Measurements from ENCODE around the gene TMEM209.
"Not testable (repeated sequence)": the region's sequence is repeated elsewhere in the genome, so short reads cannot be mapped to it uniquely, and the experiment has no call there.

The TMEM209 gene

DNA sequence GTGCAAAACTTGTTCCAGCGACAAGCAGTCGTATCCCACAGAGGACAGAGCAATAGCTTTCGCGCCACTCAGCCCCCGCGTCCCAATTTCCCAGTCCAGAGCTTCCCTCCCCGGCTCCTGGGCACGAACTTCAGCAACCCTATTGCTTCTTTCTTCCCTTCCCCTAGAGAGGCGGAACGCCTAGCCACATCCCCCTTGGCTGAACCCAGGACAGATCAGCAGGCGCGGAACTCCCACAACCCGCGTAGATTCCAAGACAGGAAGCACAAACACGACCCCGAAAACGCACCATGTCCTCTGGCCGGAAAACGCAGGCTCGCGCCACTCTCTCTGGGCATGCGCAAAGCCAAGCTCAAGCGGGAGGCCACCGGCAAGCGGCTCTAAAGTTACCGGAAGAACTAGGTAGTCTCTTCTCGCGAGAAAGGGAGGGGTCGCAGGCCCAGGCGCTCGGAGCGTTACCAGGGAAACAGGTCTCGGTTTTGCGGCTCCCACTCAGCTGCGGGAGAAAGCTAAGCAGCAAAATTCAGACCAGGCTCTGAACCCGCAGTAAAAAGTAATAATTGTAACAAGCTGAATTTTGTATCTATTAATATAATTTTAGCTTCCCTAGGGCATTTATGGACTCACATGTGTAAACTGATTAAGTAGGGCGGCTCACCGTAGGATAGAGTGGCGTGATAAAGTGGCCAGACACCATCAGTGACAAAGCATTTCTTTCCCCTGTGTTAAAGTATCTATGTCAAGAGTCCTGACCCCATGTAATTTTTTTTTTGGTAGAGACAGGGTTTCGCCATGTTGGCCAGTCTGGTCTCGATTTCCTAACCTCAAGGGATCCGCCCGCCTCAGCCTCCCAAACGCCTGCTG, at the start of gene TMEM209:
TSS of gene TMEM209 (minus strand) at position 323 of the 864 bp plus-strand sequence. CDS start at position 292, 31 bp downstream.
- DNase-seq, result peak; percentile 93

DNA sequence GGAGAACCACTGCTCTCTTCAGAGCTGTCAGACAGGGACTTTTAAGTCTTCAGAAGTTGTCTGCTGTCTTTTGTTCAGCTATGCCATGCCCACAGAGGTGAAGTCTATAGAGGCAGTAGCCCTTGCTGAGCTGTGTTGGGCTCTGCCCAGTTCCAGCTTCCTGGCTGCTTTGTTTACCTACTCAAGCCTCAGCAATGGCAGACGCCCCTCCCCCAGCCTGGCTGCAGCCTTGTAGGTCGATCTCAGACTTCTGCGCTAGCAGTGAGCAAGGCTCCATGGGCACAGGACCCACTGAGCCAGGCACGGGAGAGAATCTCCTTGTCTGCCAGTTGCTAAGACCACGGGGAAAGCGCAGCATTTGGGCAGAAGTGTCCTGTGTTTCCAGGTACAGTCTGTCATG, 49.3 kb upstream of the TMEM209 start:
- DNase-seq, result no peak

DNA sequence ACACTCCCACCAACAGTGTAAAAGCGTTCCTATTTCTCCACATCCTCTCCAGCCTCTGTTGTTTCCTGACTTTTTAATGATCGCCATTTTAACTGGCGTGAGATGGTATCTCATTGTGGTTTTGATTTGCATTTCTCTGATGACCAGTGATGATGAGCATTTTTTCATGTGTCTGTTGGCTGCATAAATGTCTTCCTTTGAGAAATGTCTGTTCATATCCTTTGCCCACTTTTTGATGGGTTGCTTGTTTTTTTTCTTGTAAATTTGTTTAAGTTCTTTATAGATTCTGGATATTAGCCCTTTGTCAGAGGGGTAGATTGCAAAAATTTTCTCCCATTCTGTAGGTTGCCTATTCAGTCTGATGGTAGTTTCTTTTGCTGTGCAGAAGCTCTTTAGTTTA, 44.4 kb upstream of the TMEM209 start:
- DNase-seq, result not testable (repeated sequence)

DNA sequence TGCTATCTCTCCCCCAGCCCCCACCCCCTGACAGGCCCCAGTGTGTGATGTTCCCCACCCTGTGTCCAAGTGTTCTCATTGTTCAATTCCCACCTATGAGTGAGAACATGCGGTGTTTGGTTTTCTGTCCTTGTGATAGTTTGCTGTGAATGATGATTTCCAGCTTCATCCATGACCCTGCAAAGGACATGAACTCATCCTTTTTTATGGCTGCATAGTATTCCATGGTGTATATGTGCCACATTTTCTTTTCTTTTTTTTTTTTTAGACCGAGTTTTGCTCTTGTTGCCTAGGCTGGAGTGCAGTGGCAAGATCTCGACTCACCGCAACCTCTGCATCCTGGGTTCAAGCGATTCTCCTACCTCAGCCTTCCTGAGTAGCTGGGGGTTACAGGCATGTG, 43.6 kb upstream of the TMEM209 start:
- not testable (repeated sequence) for DNase-seq

DNA sequence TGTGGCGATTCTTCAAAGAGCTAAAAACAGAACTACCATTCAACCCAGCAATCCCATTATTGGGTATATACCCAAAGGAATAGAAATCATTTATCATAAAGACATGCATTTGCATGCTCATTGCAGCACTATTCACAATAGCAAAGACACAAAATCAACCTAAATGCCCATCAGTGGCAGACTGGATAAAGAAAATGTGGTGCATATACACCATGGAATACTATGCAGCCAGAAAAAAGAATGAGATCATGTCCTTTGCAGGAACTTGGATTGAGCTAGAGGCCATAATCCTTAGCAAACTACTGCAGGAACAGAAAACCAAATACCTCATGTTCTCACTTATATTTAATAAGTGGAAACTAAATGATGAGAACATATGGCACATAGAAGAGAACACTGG, 41.3 kb upstream of the TMEM209 start:
- DNase-seq, result not testable (repeated sequence)

DNA sequence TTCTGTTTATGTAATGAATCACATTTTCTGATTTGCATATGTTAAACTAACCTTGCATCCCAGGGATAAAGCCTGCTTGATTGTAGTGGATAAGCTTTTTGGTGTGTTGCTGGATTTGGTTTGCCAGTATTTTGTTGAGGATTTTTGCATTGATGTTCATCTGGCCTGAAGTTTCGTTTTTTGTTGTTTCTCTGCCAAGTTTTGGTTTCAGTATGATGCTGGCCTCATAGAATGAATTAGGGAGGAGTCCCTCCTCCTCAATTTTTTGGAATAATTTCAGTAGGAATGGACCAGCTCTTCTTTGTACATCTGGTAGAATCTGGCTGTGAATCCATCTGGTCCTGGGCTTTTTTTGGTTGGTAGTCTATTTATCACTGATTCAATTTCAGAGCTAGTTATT, 38.3 kb upstream of the TMEM209 start:
- DNase-seq, result not testable (repeated sequence)

DNA sequence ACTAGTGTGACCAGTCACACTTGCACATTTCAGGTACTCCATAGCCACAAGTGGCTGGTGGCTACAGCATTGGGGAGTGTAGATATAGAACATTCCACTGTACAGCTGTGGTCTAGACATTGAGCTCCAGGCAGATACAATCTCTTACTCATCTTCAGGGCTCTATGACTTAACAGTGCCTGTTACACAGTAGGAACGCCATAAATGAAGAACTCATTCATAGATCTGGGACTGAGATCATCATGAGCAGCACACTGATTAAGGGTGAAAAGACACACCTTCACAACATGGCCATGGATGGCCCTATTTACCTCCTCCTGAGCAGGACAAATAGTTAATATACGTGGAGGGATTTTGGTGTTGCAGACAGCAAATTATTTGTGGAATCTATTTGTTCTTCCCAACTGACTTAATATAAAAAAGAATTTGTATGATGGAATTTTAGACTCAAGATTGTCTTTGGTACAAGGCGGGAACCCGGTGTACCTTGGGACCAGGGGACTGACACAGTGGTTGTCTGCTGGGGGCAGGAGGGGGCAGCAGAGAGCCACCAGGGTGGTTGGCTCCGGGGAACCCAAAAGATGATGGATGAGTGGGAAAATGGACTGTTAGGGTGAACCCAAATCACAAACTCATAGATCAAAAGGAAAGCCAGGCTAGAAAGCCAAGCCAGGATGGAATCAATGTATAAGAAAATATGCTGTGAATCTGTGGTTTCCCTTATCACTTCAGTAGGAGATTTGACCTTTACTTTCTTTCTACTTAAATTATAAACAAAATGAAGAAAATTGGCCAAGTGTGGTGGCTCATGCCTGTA, 37.2 kb upstream of the TMEM209 start:
- DNase-seq, result peak; percentile 29 to 56

DNA sequence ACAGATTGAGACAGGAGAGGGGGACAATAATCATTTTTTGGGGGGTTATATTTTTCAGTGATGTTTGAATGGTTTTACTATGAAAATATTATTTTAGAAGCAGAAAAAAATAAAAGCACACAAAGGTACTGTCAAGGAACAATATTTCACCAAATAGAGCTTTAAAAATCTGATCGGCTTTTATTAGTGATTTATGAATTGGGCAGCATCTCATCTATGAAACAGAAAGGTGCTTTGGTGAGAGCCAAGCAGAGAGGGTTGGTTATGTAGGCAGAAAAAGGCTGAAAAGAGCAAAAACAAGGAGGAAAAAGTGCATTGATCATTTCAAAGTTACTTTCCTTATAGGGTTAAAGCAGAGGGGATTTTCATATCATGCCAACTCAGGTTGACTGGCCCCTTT, 35.0 kb upstream of the TMEM209 start:
- no peak for DNase-seq

DNA sequence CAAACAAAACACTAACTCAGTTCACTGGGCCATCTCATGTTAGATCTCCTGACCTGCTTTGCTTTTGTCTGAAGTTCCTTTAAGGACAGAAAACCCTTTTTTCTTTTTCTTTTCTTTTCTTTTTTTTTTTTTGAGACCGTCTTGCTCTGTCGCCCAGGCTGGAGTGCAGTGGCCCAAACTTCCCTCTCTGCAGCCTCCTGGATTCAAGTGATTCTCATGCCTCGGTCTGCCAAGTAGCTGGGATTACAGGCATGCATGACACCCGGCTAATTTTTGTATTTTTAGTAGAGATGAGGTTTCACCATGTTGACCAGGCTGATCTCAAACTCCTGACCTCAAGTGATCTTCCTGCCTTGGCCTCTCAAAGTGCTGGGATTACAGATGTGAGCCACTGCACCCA, 31.2 kb upstream of the TMEM209 start:
- DNase-seq, result not testable (repeated sequence)

DNA sequence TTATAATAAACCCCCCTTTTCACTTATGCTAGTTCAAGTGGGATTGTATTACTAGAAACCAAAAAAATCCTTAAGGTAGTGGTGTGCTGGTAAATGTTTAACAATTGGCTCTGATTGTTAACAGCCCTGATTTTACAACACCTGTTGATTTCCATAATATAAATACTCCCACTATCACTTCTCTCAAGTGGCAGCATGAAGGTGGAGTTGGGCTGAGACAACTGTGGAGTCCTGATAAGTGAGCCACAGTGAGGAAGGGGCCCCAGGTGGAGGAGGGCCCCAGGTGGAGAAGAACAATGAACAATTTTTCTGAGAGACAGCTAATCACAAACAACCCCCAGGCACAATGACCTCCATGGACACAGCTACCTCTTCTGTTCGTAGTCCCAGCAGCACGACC, 28.9 kb upstream of the TMEM209 start:
- no peak for DNase-seq

DNA sequence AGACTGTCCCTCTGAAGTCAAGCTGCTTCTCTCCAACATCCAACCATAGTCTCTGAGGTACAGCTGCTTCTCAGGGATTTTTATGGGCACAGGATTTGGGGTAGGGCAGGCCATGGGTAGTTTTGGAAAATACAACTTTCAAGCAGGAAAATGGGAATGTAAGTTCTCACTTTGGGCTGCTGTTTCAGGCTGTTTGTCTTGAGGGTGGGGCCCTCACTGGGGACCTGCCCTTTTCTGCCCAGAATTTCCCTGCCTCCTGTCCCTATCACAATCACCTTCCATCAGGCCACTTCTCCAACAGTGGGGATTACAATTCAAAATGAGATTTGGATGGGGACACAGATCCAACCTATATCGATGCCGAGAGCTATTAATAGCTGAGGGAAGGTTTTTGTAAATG, 27.0 kb upstream of the TMEM209 start:
- DNase-seq, result no peak

DNA sequence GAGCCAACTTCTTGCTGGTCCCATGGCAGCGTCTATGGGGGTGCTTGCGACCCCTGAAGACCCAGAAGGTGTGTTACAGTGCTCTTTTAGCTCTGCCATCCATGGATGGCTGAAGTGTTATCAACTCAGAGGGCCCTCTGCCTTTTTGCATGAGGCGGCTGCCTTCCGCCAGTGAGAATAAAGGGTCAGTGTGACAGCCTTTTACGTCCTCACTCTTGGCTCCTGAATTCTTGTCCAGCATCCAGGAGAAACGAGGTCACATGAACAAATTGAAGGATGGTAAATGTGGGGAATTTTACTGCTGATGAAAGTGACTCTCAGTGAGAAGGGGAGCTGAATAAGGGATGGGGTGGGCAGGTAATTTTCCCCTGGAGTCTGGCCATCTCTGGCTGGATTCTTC, 26.6 kb upstream of the TMEM209 start:
- no peak for DNase-seq

DNA sequence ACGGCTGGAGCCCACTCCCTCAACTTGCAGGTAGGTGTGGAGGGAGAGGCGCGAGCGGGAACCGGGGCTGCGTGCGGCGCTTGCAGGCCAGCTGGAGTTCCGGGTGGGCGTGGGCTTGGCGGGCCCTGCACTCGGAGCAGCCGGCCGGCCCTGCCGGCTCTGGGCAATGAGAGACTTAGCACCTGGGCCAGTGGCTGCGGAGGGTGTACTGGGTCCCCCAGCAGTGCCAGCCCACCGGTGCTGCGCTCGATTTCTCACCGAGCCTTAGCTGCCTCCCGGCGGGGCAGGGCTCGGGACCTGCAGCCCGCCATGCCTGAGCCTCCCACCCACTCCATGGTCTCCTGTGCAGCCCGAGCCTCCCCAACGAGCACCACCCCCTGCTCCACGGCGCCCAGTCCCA, 24.8 kb upstream of the TMEM209 start:
- not testable (repeated sequence) for DNase-seq

DNA sequence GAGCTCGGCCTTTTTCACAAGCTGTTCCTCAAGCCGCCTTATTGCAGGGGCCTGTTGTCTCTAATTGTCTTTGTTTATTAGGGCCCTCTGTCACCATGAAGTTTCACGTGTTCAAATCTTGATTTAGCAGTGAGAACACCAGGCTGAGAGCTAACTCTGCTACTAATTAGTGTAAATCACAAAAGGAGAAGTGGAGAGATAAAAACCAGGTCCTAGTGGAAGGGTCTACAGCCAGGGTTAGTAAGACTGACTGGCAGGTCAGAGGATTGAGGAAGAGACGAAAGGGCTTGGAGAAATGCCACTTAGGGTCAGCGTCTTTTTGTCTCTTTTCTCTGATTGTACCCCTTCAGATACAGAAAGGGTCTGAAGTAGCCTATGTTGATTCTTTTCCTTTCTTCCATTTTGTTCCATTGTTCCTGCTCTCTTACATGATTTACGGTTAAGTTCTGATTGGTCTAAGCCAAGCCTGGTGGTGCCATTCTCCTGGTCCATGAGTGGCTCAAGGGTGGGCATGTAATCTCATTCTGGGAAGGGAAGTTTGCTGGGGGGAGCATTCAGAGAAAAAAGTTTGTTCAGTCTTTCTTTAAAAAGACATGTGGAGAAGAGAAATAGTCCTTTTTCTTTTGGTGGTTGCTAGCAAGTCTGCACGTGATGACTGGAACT, 23.8 kb upstream of the TMEM209 start:
- no peak for DNase-seq

DNA sequence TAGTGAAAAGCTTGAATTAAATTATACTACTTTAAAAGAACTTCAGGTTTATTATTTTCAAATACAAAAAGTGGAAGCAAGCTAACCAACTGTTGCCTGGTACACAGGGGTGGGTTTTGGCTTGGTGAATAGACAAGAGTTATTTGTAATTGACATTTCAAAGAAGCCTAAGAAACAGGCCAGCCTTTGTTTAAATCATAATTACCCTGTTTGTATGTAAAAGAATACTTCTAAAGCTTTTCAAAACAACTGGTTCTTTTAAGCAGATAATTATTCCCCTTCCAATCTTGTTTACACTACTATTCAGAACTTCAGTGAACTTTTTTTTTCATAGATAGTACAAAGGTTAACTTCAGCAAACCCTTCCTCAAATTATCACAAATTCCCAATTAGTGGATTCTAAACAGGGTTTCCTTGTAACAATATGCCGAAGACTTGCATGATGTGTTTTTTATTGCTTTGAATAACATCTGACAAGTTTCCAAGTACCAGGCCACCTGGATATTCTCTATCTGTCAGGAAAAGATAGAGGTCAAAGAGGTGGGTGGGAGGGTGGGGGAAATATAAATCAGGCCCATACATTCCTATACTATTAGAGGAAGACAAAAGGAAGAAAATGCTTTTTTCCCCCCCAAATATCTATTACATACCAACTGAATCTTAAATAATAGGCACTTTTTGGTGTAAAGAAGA, 22.8 kb upstream of the TMEM209 start:
- DNase-seq, result no peak

DNA sequence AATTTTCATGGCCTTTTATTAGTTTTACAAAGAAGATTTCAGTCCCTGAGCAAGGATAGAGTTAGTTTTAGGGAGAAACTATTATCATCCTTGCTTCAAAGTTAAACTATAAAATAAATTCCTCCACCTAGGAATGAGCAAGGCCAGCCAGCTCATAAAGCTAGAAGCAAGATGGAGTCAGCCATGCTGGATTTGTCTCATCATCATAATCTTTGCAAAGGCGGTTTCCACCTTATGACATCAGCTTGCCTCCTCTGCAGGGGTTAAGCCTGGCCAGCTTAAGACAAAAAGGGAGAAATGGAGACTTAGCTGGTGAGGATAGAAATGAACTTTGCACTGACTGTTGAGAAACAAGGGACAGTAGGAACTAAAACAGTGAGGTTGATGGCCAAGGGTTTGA, 21.1 kb upstream of the TMEM209 start:
- no peak for DNase-seq

DNA sequence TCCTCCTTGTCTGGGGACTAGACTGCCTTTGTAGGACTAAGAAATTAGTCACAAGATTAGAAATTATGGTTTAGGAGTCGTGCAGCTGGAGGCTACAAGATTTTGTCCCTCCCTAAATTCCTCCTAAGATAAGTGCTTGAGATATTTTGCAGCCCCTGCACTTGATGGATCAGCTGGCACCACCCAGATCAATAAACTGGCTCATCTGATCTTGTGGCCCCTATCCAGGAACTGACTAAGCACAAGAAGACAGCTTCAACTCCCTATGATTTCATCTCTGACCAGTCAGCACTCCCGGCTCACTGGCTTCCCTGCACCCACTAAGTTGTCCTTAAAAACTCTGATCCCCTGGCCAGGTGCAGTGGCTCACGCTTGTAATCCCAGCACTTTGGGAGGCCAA, 19.7 kb upstream of the TMEM209 start:
- not testable (repeated sequence) for DNase-seq

DNA sequence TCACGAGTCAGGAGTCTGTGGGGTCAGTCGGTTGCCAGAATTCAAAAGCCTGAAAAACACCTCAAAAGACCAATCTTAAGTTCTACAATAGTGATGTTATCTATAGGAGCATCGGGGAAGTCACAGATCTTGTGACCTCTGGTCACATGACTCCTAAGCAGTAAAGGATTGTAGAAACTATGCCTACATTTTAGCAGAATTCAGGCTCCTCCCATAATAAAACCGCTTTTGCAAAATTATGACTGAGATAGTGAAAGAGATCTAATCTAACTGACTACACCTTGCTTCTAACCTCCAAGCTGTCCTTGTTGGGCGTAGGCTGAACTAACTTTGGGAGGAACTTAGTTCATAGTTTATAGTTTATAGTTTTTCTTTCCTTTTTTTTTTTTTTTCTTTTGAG, 19.0 kb upstream of the TMEM209 start:
- DNase-seq, result no peak

DNA sequence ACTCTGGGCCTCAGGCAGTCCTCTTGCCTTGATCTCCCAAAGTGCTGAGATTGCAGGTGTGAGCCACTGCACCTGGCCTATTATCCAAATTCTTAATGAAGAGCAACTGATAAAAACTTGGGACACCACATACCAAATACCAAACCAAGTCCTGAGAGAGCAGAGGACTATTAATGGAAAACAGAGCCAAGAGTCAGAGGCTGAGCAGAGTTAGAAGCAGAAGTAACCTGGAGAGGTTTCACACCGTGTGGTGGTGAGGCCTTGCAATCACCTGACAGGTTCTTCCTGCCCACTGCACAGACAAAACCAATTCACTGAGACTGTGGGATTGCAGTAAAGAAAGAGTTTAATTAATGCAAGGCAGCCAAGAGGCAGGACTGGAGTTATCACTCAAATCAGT, 18.4 kb upstream of the TMEM209 start:
- DNase-seq, result no peak

DNA sequence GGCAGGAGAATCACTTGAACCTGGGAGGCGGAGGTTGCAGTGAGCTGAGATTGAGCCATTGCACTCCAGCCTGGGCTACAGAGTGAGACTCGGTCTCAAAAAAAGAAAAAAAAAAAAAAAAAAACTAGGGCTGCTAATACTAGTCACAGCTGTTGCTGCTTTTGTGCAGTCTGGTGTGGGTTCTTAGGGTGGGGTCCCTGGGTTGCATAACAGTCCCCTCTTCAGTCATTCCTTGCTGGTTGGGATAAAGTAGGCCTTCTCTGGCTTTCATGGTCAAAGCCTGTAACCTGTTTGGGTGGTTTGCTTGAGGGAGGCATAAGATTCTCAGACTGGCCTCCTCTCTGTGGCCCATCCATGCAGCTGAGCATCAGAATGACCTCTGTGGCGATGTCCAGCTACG, 16.5 kb upstream of the TMEM209 start:
- no peak for DNase-seq

DNA sequence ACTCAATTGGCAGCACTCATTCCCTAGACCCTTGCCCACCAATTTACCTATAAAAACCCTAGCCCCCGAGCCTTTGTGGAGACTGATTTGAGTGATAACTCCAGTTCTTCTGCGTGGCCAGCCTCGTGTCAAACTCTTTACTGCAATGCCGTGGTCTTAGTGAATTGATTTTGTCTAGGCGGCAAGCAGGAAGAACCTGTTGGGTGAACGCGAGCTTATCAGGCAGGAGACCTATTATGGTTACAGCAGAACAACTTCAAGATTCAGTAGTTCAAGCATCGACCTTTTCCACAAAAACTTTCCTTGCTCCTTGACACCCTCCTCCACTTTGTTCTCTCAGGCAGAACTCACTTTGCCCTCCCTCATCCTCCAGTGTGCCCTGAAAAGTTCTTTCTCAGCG, 14.7 kb upstream of the TMEM209 start:
- DNase-seq, result no peak

DNA sequence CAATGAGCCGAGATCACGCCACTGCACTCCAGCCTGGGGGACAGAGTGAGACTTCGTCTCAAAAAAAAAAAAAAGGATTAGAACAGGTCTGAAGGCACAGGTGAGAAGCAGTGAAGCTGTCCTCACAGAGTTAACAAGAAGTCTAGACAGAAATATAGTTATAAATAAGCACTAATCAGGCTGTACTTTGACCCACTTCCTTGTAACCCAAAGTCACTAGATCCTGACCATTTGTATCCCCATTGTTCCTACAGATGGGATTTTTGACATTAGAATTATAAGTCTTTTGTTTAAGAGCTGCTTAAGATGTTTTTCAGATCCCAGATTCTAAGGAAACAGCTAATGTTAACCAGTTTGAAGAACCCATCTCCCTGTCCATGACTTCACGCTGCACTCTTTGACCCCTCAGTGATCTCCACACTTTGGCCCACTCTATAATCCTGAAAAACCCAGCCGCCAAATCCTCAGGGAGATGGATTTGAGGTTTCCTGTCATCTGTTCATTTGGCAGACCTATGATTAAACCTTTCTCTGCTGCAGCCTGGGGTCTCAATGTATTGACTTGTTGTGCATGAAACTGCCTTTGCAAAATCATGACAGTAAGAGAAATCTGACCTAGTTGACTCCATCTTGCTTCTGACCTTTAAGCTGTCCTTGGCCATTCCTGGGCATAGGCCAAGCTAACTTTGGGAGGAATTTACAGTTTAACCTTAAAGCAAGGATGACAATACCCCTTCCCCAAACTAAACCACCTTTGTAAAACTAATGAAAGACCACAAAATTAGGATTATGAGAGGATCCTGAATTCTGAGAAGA, 13.8 kb upstream of the TMEM209 start:
- DNase-seq, result no peak

Measured in activated CD4-positive, alpha-beta T cell treated with anti-CD3 and anti-CD28 coated beads for 4 hours (primary cell).